Measurements from ENCODE around the gene FKBP1C. TPM values are rescaled to one million over a fixed set of nuclear protein-coding genes. Genes with fewer than 3 reads are reported as not detected.

FKBP1C gene
- total and polyA plus RNA-seq, 4 donors, result 0.15 to 2.5 (median 0.64) TPM

GRCh38 chr6:63261820-63262219 lies 50.6 kb downstream of the FKBP1C start:
- Histone ChIP-seq H3K4me3 (no peak overlapping the region), H3K36me3 (ENCODE audit: control insufficient read depth in 4 of 4, insufficient read depth in 4 of 4, low read length in 4 of 4) (no peaks in the 10 kb centered on the region), H3K9me3 (ENCODE audit: control insufficient read depth in 4 of 4, insufficient read depth in 3 of 4, low read length in 3 of 4) (no peaks in the 10 kb centered on the region), H3K27me3 (ENCODE audit: control insufficient read depth in 3 of 3, insufficient read depth in 3 of 3, low read length in 2 of 3) (no peaks in the 10 kb centered on the region), H3K9ac (ENCODE audit: insufficient read depth in 1 of 2, low read length in 2 of 2) (no peak overlapping the region), H3K27ac (ENCODE audit: low read depth in 1 of 2, low read length in 1 of 2) (no peak overlapping the region), H3K4me1 (ENCODE audit: control insufficient read depth in 5 of 5, insufficient read depth in 5 of 5, low read length in 5 of 5) (no peaks in the 10 kb centered on the region)
- DNase-seq, result no peak
- TF ChIP-seq, protein P1, sequence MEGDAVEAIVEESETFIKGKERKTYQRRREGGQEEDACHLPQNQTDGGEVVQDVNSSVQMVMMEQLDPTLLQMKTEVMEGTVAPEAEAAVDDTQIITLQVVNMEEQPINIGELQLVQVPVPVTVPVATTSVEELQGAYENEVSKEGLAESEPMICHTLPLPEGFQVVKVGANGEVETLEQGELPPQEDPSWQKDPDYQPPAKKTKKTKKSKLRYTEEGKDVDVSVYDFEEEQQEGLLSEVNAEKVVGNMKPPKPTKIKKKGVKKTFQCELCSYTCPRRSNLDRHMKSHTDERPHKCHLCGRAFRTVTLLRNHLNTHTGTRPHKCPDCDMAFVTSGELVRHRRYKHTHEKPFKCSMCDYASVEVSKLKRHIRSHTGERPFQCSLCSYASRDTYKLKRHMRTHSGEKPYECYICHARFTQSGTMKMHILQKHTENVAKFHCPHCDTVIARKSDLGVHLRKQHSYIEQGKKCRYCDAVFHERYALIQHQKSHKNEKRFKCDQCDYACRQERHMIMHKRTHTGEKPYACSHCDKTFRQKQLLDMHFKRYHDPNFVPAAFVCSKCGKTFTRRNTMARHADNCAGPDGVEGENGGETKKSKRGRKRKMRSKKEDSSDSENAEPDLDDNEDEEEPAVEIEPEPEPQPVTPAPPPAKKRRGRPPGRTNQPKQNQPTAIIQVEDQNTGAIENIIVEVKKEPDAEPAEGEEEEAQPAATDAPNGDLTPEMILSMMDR (IDR thresholded peaks at IDR 0.05; ENCODE audit: control extremely low read depth, extremely low read depth), result no peak
- WGBS, 2 donors, result 78 to 81% methylated on average over 3 of the region's 3 CpGs
- no peak for ATAC-seq (ENCODE audit: insufficient read depth, low FRiP score)

Small RNA genes lying within 50 kb of the gene (small RNA-seq; reads per million reads assigned to genes)
- gene SPTLC1P3 (ENCODE audit: low replicate concordance), result not detected

Other genes starting within 250 kb of the FKBP1C start
- gene LGSN, start 108.5 kb downstream of the FKBP1C start, total RNA-seq, result 1 to 10 TPM; 1.5 to 3.5 TPM
- under 1 TPM; 0.04 to 0.29 TPM for gene LGSN, start 108.5 kb downstream of the FKBP1C start, polyA plus RNA-seq